ENCODE data around the gene TRANK1.

GRCh38 chr3:36846406-36846805, 98.4 kb downstream of the TRANK1 start:
- no peak for TF ChIP-seq POLR2AphosphoS5 (IDR thresholded peaks at IDR 0.05; ENCODE audit: low read depth, low read length)
- no peak for TF ChIP-seq SP1 (IDR thresholded peaks at IDR 0.05; ENCODE audit: low read depth)
